Activated CD8-positive, alpha-beta memory T cell treated with anti-CD3 and anti-CD28 coated beads for 48 hours (primary cell): ENCODE measurements around the gene ZDHHC16.
"Not testable (repeated sequence)": the region's sequence is repeated elsewhere in the genome, so short reads cannot be mapped to it uniquely, and the experiment has no call there.

ENCODE experiments used
- DNase-seq, 3 experiments: peaks; one replicate each; pipeline ENCODE4 v3.0.0-alpha.2; 2020; ENCODE audit warnings: low read depth in 2 of 3, low spot score in 2 of 3

Gene ZDHHC16

DNA sequence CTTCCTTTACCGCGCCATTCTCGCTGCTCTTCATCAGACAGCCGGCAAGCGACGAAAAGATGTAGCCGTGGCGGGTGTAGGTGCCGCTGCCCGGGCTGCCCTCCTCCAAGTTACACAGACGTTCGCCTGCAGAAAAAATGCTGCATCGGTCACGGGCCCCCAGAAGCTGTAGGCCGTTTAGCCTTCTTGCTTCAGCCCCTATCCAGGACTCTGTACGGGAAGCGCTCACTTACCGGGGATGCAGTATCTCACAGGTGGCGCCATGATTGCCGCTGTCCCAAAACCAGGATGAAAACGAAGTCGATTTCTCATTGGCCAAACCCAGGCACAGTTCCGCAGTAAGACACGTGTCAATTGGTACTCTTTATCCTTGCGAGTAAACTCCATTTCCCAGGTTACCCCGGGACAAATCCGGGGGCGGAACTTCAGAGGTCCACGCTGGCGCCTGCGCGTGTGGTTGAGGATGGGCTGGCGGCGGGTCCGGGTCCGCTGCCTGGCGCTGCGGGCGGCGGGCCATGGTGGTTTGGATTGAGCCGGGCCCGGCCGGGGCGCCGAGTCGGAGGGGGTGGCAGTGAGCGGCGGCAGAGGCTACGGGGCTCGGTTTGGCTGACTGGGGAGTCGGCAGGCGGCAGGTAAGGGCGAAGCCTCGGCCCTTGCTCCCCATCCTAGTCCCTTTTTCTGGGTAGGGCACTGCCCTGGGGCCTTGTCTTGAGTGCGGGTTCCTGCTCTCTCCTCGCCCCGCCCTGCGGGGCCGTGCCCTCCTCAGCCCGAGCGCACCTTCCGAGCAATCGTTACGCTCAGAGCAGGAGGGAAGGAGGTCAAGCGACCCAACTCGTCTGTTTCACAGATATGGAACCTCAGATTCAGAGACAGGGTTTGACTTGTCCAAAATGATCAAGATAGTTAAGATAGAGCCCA is at the start of gene ZDHHC16, which contains the start of gene EXOSC1:
Gene ZDHHC16 (plus strand): TSS at position 454 of the 918 bp plus-strand sequence. CDS start 5,501 bp downstream, outside the sequence.
Gene EXOSC1 (minus strand): TSS at position 285 of the 918 bp plus-strand sequence. CDS start 21 bp downstream, at position 264.
- peak; percentile 76 to 82 (median 78) for DNase-seq

DNA sequence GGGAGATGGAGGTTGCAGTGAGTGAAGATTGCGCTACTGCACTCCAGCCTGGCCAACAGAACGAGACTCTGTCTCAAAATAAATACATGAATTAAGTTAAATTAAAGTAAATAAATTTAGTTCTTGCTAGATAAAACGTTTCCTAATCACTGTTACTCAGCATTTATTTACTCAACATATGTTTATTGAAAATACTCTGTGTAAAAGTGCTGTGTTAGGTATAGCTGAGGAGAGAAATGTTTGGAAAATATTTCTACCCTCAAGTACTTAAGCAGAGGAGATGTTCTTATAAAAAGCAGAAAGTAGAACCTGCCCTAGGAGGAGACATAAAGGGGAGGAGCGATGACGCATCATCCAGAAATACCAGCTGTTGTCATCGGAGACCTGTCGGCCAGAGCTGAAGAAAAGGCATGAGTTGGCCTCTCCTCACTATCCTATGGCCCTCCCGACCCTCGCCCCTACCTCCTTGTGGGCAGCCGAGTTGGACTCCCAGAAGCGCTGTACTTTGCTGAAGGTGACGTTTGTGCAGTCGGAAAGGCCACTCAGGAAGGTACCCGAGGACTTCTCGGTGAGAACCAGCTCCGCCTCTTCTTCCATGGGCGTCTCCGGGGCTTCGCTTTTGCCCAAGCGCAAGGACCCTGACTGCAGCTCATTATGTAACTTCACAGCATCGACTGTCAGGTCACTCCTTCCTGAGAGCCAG is 46.0 kb upstream of the ZDHHC16 start:
- no peak for DNase-seq

DNA sequence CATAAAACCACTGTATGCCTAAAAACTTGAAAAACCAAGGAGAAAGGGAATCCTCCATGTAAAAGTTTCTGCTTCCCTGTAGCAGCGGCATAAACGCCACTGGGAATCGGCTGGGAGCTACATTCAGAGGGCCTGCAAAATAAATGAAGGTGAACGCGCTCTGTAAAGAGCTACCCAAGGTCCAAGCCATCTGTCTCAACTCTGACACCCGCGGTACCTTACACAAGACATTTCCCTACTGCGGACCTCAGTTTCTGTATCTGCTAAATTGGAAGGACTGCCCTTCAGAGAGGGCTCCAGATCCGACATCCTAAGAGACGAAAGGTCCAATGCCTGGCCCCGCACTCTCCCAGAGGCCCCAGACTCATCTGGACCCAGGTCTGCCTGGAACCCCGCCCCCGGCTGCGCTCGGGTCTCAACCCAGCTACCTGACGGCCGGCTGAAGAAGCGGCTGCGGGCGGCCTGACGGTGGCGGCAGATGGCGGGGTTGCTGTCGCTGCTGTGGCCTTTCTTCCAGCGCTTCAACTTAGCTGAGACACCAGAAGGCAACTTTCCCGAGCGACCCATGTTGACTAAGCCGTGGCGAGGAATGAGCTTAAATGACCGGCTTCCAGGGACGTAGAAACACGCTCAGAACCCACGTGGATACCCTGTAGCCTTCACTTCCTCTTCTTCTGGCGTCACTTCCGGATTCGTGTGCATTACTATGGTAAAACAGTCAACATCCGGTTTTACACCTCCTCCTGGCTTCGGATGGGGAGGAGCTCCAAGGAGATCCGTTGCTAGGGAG is 45.1 kb upstream of the ZDHHC16 start, which contains the start of gene RRP12:
Gene RRP12 (minus strand): TSS at position 676 of the 790 bp plus-strand sequence. CDS start 109 bp downstream, at position 567.
- DNase-seq: peak in 2 of 3 experiments; percentile 60 to 67

DNA sequence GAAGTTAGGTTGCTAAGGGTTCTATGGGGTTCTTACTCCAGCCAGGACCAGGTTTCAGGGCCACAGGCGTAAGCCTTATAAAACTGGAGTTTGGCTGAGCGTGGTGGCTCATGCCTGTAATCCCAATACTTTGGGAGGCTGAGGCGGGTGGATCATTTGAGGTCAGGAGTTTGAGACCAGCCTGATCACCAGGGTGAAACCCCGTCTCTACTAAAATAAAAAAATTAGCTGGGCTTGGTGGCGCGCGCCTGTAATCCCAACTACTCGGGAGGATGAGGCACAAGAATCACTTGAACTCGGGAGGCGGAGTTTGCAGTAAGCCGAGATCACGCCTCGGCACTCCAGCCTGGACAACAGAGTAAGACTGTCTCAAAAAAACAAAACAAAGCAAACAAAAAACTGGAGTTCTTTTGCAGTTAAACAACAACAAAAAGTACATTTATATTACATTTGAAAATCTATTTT is 44.5 kb upstream of the ZDHHC16 start:
- no peak for DNase-seq

DNA sequence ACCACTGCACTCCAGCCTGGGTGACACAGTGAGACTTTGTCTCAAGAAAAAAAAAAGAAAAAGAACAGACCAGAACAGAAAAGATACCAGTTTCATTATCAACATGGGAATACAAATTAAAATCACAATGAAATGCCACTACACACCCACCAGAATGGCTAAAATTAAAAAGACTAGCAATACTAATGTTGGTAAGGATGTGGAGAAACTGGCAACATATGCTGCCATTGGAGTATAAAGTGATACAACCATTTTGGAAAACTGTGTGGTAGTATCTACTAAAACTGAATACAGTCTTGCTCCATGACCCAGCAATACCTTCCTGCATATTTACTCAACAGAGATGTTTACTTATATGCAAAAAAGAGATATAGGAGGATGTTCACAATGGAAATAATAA is 41.9 kb upstream of the ZDHHC16 start:
- no peak for DNase-seq

DNA sequence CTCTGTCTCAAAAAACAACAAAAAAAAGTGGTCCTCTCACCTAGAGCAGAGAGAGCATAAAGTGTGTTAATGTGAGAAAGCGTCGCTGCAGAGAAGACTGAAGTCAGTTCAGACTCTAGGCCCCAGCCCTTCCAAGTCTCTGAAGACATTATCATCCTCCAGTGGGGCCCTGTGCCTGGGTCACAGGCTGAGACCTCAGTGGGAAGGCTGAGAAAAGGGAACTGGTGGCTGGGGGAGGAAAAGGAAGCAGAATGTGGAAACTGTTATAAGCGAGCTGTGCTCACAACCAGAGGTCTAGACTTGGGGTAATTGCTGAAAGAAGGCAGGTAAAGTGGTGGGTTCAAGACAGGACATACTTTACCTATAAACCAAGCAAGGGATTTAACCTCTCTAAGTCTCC is 39.9 kb upstream of the ZDHHC16 start:
- no peak for DNase-seq

DNA sequence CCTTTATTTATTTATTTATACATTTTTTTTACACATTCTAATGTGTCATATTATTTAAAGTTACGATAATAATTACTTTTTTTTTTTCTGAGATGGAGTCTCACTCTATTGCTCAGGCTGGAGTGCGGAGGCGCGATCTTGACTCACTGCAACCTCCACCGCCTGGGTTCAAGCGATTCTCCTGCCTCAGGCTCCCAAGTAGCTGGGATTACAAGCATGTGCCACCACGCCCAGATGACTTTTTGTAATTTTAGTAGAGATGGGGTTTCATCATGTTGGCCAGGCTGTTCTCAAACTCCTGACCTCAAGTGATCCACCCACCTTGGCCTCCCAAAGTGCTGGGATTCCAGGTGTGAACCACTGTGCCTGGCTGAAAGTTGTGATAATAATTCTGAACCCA is 39.5 kb upstream of the ZDHHC16 start:
- DNase-seq: not testable (repeated sequence)

DNA sequence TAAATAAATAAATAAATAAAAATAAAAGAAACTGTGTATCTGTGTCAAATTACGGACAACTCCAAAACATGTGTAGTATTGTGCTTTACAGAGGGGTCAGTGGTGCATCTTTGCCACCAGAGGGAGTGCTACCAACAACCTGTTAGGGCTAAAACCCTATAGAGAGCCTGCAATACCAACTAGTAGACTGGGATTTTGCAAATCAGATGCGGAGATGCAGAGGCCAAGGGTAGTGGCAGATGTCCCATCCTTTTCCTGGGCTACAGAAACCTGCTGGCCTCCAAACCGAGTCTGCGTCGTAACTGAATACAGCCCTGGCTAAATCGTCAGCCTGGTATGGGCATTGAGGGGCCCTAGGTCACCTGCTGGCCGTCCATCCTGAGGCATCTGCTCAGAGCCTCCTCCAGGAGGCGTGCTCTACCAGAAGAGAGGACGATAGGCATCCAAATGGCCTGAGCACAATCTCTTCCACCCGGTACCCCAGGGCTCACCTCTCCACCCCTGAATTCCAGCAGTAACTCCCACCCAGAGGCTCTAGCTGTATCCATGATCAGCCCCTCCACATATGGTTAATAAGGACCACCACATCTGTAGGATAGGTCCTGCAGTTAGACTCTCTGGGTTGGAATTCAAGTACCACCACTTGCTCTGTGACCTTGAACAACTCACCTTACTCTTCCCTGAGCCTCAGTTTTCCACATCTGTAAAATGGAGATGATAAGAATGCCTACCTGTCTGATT is 38.6 kb upstream of the ZDHHC16 start:
- no peak for DNase-seq

DNA sequence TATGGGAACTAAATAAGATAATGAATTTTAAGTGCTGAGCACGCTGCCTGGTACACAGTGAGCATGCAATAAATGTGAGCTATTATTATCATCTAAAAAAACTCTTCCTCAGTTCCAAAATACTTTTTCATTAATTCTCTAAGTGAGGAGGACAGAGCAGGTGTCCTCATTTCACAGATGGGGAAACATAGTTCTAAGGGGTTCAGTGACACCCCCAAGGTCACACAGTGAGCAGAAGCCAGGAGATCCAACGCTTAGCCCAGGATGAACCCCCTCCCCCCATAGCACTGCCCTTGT is 38.1 kb upstream of the ZDHHC16 start:
- no peak for DNase-seq

DNA sequence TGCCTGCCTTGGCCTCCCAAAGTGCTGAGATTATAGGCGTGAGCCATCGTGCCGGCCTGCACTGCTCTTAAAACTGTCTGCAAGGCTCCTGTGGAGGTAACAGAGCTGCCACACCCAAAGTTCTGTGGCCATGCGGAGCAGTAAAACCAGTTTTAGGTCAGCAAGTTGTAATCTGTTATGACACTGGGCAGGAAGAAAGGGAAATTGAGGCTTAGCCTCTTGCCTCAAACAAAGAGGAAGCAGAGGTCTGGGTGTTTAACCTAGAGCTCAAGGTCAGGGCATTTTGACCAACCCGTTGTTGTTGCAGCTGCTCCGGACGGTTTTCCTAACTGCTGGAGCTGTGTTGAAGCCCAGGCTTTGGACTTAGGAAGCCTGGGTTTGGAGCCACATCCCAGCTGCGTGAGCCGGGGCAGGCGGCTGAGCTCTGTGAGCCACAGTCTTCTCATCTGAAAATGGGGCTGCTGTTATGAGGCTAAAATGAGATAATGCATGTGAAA is 37.4 kb upstream of the ZDHHC16 start:
- no peak for DNase-seq

DNA sequence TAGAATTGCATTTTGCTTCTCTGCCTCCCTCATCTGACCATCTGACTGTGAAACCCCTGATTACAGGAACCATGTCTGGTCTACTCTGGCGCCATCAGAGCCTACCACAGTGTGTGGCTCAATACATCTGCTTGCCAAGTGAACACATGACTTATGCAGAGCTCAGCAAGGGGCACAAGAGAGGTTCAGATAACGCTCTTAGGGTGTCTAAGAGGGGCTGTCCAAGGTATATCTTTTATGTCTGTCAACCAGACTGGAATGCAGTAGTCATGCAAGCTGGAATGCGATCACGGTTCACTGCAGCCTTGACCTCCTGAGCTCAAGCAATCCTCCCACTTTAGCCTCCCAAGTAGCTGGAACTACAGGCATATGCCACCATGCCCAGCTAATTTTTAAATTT is 34.6 kb upstream of the ZDHHC16 start:
- no peak for DNase-seq

DNA sequence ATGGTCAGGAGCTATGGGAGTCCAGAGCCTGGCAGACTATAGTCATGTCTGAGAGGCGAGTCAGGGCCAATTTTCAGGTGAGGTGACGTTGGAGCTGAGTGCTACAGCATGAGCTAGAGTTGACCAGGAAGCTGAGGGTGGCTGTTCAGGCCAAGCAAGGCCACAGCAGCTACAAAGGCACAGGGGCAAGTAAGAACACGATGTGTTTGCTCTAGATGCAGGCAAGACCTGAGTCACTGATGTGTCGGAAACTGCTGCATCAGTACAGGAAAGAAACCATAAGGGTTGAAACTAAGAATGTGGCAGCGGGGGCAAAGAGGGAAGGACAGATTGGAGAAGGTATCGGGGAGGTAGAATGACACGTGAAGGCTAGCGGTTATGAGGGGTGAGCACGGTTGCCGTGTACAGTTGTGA is 33.1 kb upstream of the ZDHHC16 start:
- DNase-seq: no peak

DNA sequence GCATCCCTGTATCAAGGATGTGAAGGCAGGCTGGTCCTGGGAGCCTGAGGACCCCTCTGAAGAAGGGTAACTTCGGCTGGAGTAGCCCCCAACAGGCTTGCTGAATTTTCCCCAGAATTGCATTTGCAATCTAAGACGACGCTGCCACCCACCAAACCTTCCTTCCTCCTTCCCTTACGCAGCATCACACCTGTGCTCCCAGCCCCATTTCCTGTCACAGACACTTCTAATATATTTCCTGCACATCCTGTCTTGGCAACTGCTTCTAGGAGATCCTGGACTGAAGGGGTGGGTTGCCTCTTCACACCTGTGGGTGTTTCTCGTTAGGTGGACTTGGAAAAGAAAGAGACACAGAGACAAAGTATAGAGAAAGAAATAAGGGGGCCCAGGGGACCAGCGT is 29.4 kb upstream of the ZDHHC16 start:
- no peak for DNase-seq

DNA sequence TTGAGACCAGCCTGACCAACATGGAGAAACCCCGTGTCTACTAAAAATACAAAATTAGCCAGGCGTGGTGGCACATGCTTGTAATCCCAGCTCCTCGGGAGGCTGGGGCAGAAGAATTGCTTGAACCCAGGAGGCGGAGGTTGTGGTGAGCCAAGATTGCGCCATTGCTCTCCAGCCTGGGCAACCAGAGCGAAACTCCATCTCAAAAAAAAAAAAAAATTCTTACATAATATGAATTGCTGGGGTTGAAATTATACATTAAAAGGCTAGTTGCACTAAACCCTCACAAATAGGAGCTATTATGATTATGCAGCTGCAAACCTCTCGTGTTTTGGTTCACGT is 22.2 kb upstream of the ZDHHC16 start:
- not testable (repeated sequence) for DNase-seq

DNA sequence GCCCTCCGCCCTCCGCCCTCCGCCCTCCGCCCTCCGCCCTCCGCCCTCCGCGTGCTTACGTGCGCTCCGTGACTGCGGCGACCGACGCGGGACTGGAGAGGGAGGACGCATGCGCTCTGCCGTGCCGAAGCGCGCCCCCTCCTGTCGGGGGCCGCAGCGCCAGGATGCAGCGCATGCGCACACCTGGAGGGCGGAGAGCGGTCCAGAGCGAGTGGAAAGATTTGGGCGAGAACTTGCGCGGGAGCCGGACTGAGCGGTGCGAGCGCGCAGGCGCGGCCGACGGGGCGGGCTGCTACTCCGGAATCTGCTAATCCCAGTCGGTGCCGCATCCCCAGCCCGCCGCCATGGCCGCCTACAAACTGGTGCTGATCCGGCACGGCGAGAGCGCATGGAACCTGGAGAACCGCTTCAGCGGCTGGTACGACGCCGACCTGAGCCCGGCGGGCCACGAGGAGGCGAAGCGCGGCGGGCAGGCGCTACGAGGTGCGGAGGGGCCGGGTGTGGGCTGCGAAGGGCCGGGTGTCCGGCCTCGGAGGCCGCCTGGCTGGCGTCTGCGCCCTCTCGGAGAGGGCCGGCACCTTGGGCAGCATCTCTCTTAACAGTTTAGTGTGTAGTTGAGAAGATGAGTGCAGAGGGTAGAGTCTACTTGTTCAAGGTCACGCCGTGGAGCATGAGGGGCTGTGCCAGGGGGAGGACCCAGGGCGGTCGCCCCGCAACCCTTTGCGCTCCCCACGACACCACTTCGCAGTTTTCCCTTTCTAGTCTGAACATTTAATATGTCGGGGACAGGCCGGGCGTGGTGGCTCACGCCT is 19.8 kb upstream of the ZDHHC16 start, which contains the start of gene PGAM1:
Gene PGAM1 (plus strand): TSS at position 228 of the 812 bp plus-strand sequence. CDS start 117 bp downstream, at position 345.
- peak; percentile 89 to 97 (median 96) for DNase-seq

DNA sequence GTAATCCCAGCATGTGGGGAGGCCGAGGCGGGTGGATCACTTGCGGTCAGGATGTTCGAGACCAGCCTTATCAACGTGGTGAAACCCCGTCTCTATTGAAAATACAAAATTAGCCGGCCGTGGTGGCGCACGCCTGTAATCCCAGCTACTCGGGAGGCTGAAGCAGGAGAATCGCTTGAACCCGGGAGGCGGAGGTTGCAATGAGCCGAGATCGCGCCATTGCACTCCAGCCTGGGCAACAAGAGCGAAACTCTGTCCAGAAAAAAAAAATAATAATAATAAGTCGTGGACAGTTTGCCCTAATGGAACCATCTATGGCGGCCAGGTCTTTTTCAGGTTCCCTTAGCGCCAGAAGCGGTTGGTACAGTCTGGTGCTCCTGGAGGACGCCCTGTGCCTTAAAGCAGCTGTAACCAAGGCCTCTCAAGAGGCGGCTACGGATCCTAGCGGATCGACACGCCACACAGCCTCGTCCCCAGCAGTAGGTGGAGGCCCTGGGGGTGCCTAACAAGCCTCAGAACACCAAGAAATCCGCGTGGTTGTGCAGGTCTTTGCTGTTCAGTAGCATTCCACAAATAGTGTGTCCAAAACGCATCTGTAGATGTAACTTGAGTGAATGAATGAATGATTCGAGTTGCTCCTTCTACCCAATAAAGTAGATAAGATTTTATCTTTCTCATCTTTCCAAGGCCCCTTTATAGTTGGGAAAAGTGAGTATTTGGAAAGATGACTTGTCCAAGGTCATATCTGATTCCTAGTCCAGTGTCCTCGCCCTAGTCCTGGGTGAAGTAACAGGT is 19.0 kb upstream of the ZDHHC16 start:
- no peak for DNase-seq

DNA sequence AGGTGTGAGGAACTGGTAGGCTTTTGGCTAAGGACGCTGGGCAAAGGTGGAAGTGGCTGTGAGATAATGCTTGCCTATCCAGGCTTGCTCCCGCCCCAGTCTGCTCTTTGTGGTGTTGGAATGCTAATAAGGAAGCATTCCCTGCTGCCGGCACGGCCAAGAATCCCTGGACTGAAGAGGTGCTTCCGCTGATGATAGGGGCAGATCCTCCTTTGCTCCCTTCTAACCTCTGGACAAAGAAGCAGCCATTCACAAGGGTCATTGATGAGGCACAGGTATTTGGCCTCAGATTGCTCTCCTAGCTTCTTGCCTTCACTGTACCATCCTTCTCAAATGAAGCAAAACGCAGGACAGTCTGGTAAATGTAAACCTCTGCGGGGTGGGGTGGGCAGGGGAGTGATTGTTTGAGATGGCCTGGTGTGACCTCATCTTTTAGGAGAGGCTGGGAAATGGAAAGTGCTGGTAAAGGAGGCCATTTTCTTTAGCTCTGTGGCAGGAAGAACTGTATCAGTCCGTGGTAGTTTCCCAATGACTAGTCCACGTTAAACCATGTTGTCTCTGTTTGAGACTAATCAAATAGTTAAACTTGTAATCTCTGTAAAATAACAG is 18.3 kb upstream of the ZDHHC16 start:
- no peak for DNase-seq

DNA sequence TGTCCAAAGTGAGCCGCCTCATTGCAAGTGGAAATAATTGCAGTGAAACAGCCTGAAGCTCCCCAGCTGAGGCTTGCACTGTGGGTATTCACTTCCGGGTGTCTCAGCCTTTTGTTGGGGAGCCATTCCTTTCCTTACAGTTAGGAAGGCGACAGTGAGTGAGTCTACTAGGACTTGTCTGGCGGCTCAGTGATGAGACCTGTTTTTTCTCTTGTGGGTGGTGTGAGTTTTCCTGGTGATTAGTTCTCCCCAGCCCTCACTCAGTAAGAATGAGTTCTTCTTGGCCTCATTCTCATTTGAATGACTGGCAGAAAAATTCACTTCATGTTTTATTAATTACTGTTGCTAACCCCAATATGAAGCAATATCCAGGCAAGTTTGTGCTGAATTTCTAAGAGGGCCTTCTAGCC is 17.4 kb upstream of the ZDHHC16 start:
- no peak for DNase-seq
